Thyroid gland (tissue), 4 donors: ENCODE data around the gene RNASET2. TPM values are rescaled to one million over a fixed set of nuclear protein-coding genes. Genes with fewer than 3 reads are reported as not detected.

Experiments used
- DNase-seq, 2 donors: peaks; one replicate each; pipeline ENCODE4 v3.0.0-alpha.2; 2019
- H3K27ac ChIP-seq, 3 donors: fragments of 200-600 bp; sonication (generic); 1 replicate in 2 of 3; 2 replicates in 1 of 3; pipeline ENCODE4 v1.5.1; 2016 to 2019; ENCODE audit warnings: mild to moderate bottlenecking in 1 of 3, moderate library complexity in 1 of 3
- H3K27me3 ChIP-seq: fragments of 200-600 bp; sonication (generic); one replicate; pipeline ENCODE4 v1.5.1; 2019
- H3K36me3 ChIP-seq, 2 donors: fragments of 200-600 bp; sonication (generic); one replicate each; pipeline ENCODE4 v1.5.1; 2016 to 2019
- H3K4me1 ChIP-seq, 2 donors: fragments of 200-600 bp; sonication (generic); one replicate each; pipeline ENCODE4 v1.5.1; 2017 to 2019
- H3K4me3 ChIP-seq, 3 donors: fragments of 200-600 bp; sonication (generic); replicated peaks in 1 of 3; 1 replicate in 2 of 3; 2 replicates in 1 of 3; pipeline ENCODE4 v1.5.1; 2016; ENCODE audit warnings: mild to moderate bottlenecking in 1 of 3
- H3K9me3 ChIP-seq: fragments of 200-600 bp; sonication (generic); one replicate; pipeline ENCODE4 v1.5.1; 2017
- CTCF ChIP-seq, 6 experiments: fragments of 200-600 bp in 3 of 6; fragments of 450-650 bp in 3 of 6; sonication (generic) in 3 of 6; IDR thresholded peaks; one replicate each; pipeline ENCODE4 v1.5.1; 2016 to 2019; ENCODE audit warnings: antibody characterized with exemption in 6 of 6, mild to moderate bottlenecking in 2 of 6, inconsistent platforms in 1 of 6, moderate library complexity in 1 of 6
- POLR2A ChIP-seq, 2 donors: fragments of 450-650 bp; IDR thresholded peaks; one replicate each; pipeline ENCODE4 v1.6.1; 2017; ENCODE audit warnings: antibody characterized with exemption in 2 of 2, mild to moderate bottlenecking in 2 of 2, moderate library complexity in 1 of 2
- WGBS, 2 donors: methylation state at CpG; one replicate each; pipeline ENCODE4 v1.1.5; 2017; 5-methylcytosine and 5-hydroxymethylcytosine counted together
- intact Hi-C: fragments of 100-400 bp; cut with DNase I; formaldehyde crosslinking; loops from one replicate; pipeline ENCODE4 v1.15.1; 2023
- total RNA-seq, 4 donors: library from RNA; depleted of rRNA; stranded (reverse); fragments of >200 nt; gene quantifications; one replicate each; pipeline ENCODE4 v1.2.3, GENCODE V29; 2016

The RNASET2 gene
- total RNA-seq, 4 donors from 2014 or later, result 51.6 to 138 (median 109) TPM

- DNase-seq, result no peak
- TF ChIP-seq POLR2A (IDR thresholded peaks at IDR 0.05) (no peak), CTCF (IDR thresholded peaks at IDR 0.05) (no peak)
- H3K36me3 ChIP-seq, result peaks cover 6 to 15% of the 10 kb centered on the region in 2 donors
- H3K9me3 ChIP-seq, result no peaks in the 10 kb centered on the region
- H3K27me3 ChIP-seq, result no peaks in the 10 kb centered on the region
- no peaks in the 10 kb centered on the region for H3K4me1 ChIP-seq
- 100% methylated on average over 4 to 6 of the region's 8 CpGs for WGBS, 2 donors
- H3K27ac ChIP-seq, result no peak overlapping the region
- no peak overlapping the region for H3K4me3 ChIP-seq
- intact Hi-C loops, result no loop called here
Measured at GRCh38 chr6:166938704-166939103, 17.6 kb downstream of the RNASET2 start.

- H3K4me3 ChIP-seq, result no peak overlapping the region
- H3K36me3 ChIP-seq, result peaks cover 6 to 16% of the 10 kb centered on the region in 2 donors
- no peaks in the 10 kb centered on the region for H3K27me3 ChIP-seq
- intact Hi-C loops, result no loop called here
- H3K9me3 ChIP-seq, result no peaks in the 10 kb centered on the region
- TF ChIP-seq POLR2A (IDR thresholded peaks at IDR 0.05), result no peak
- TF ChIP-seq CTCF (IDR thresholded peaks at IDR 0.05), result no peak
- 89 to 96% methylated on average over 10 to 12 of the region's 12 CpGs for WGBS, 2 donors
- H3K4me1 ChIP-seq, result no peaks in the 10 kb centered on the region
- H3K27ac ChIP-seq, result no peak overlapping the region
- DNase-seq, result no peak
Measured at GRCh38 chr6:166938150-166938549, 18.2 kb downstream of the RNASET2 start.

- no peak for DNase-seq
- no peak for TF ChIP-seq POLR2A (IDR thresholded peaks at IDR 0.05)
- no peak for TF ChIP-seq CTCF (IDR thresholded peaks at IDR 0.05)
- no peaks in the 10 kb centered on the region for H3K27me3 ChIP-seq
- intact Hi-C loops, result no loop called here
- no peak overlapping the region for H3K4me3 ChIP-seq
- no peaks in the 10 kb centered on the region for H3K4me1 ChIP-seq
- peaks cover 6 to 16% of the 10 kb centered on the region in 2 donors for H3K36me3 ChIP-seq
- H3K9me3 ChIP-seq, result no peaks in the 10 kb centered on the region
- H3K27ac ChIP-seq, result no peak overlapping the region
- 95 to 96% methylated on average over 8 of the region's 8 CpGs for WGBS, 2 donors
Measured at GRCh38 chr6:166937746-166938145, 18.6 kb downstream of the RNASET2 start.

- TF ChIP-seq CTCF (IDR thresholded peaks at IDR 0.05), result no peak
- TF ChIP-seq POLR2A (IDR thresholded peaks at IDR 0.05), result no peak
- H3K4me1 ChIP-seq, result no peaks in the 10 kb centered on the region
- DNase-seq, result no peak
- no peaks in the 10 kb centered on the region for H3K27me3 ChIP-seq
- peaks cover 6 to 12% of the 10 kb centered on the region in 2 donors for H3K36me3 ChIP-seq
- intact Hi-C loops, result no loop called here
- H3K9me3 ChIP-seq, result no peaks in the 10 kb centered on the region
- no peak overlapping the region for H3K27ac ChIP-seq
- WGBS, 2 donors, result 64 to 69% methylated on average over 8 of the region's 8 CpGs
- no peak overlapping the region for H3K4me3 ChIP-seq
Measured at GRCh38 chr6:166936079-166936787, 20.1 kb downstream of the RNASET2 start.

- Histone ChIP-seq H3K4me3 (no peak overlapping the region), H3K4me1 (no peaks in the 10 kb centered on the region), H3K27me3 (no peaks in the 10 kb centered on the region), H3K9me3 (no peaks in the 10 kb centered on the region), H3K27ac (no peak overlapping the region), H3K36me3 (peaks cover 6 to 12% of the 10 kb centered on the region in 2 donors)
- TF ChIP-seq POLR2A (IDR thresholded peaks at IDR 0.05), result no peak
- TF ChIP-seq CTCF (IDR thresholded peaks at IDR 0.05), result no peak
- 96 to 97% methylated on average over 7 of the region's 7 CpGs for WGBS, 2 donors
- no peak for DNase-seq
- intact Hi-C loops, result no loop called here
Measured at GRCh38 chr6:166935353-166935752, 21.0 kb downstream of the RNASET2 start.
